ENCODE data around the gene CACNG4.

Gene CACNG4

GRCh38 chr17:66976379-66976663, 11.8 kb downstream of the CACNG4 start:
- H3K4me3 Mint-ChIP-seq = no peak overlapping the region
- no peaks in the 10 kb centered on the region for H3K4me1 Mint-ChIP-seq
- no peaks in the 10 kb centered on the region for H3K36me3 Mint-ChIP-seq
- peaks cover 1% of the 10 kb centered on the region for H3K9me3 Mint-ChIP-seq
- no peak overlapping the region for H3K27ac Mint-ChIP-seq
- ATAC-seq (ENCODE audit: low read depth) (no peak), DNase-seq (ENCODE audit: low spot score in 2 of 2) (no peak)
- H3K27me3 Mint-ChIP-seq = peaks cover 13% of the 10 kb centered on the region

- H3K9me3 Mint-ChIP-seq = peaks cover 1% of the 10 kb centered on the region
- peaks cover 8% of the 10 kb centered on the region for H3K27me3 Mint-ChIP-seq
- H3K36me3 Mint-ChIP-seq = no peaks in the 10 kb centered on the region
- no peaks in the 10 kb centered on the region for H3K4me1 Mint-ChIP-seq
- no peak overlapping the region for H3K4me3 Mint-ChIP-seq
- no peak for ATAC-seq (ENCODE audit: low read depth)
- no peak overlapping the region for H3K27ac Mint-ChIP-seq
- no peak for DNase-seq (ENCODE audit: low spot score in 2 of 2)
Measured at GRCh38 chr17:66976781-66977201, 12.3 kb downstream of the CACNG4 start.

- ATAC-seq (ENCODE audit: low read depth) (no peak), DNase-seq (ENCODE audit: low spot score in 2 of 2) (no peak)
- Mint-ChIP-seq H3K27me3 (peaks cover 7% of the 10 kb centered on the region), H3K4me1 (no peaks in the 10 kb centered on the region), H3K4me3 (no peak overlapping the region), H3K36me3 (no peaks in the 10 kb centered on the region), H3K9me3 (peaks cover 1% of the 10 kb centered on the region), H3K27ac (no peak overlapping the region)
Measured at GRCh38 chr17:66978514-66979061, 14.1 kb downstream of the CACNG4 start.

GRCh38 chr17:66980896-66981295, 16.4 kb downstream of the CACNG4 start:
- no peak for DNase-seq (ENCODE audit: low spot score in 2 of 2)
- H3K4me1 Mint-ChIP-seq = no peaks in the 10 kb centered on the region
- no peak for ATAC-seq (ENCODE audit: low read depth)
- peaks cover 1% of the 10 kb centered on the region for H3K9me3 Mint-ChIP-seq
- no peaks in the 10 kb centered on the region for H3K36me3 Mint-ChIP-seq
- no peak overlapping the region for H3K4me3 Mint-ChIP-seq
- no peak overlapping the region for H3K27ac Mint-ChIP-seq
- peaks cover 10% of the 10 kb centered on the region for H3K27me3 Mint-ChIP-seq

DNA sequence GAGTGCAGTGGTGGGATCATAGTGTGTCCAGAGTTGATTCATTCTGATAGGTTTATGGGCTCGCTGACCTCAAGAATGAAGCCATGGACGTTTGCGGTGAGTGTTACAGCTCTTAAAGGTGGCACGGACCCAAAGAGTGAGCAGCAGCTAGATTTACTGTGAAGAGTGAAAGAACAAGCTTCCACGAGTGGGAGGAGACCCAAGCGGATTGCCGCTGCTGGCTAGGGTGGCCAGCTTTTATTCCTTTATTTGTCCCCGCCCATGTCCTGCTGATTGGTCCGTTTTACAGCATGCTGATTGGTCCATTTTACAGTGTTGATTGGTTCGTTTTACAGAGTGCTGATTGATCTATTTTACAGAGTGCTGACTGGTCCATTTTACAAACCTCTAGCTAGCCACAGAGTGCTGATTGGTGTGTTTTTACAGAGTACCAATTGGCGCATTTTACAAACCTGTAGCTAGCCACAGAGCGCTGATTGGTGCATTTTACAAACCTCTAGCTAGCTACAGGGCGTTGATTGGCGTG, 17.5 kb downstream of the CACNG4 start:
- Mint-ChIP-seq H3K9me3 (no peaks in the 10 kb centered on the region), H3K27ac (no peak overlapping the region), H3K36me3 (no peaks in the 10 kb centered on the region), H3K4me3 (no peak overlapping the region), H3K4me1 (no peaks in the 10 kb centered on the region), H3K27me3 (peaks cover 7% of the 10 kb centered on the region)
- no peak for DNase-seq (ENCODE audit: low spot score in 2 of 2)
- no peak for ATAC-seq (ENCODE audit: low read depth)

DNA sequence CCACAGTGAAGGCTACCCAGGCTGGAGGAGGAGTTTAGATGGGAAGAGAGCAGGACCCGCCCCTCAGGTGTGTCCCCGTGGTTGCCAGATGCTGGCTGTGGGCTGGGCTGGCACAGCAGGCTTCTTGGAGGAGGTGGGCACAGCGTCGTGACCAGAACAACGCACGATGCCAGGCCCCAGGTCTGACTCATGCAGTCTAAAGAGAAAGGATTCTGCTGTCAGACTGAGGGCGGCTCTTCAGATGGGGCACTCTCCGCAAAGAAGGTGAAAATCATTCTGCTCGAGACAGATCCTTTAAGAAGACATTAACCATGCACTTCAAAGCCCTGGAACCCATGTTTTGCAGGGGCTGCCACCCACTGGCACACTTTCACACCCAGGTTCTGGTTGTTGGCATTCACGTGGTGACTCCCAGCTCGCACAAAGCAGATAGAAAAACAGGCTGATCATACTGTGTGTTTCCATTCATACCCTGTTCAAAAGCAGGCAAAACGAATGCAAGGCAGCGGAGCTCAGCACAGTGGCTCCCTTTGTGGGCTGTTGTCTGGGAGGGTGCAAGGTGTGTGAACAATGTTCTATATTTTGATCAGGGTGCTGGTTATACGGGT, 19.0 kb downstream of the CACNG4 start:
- Mint-ChIP-seq H3K27ac (no peak overlapping the region), H3K9me3 (no peaks in the 10 kb centered on the region), H3K4me1 (no peaks in the 10 kb centered on the region), H3K36me3 (no peaks in the 10 kb centered on the region), H3K27me3 (peaks cover 7% of the 10 kb centered on the region), H3K4me3 (no peak overlapping the region)
- DNase-seq (ENCODE audit: low spot score in 2 of 2) = no peak
- no peak for ATAC-seq (ENCODE audit: low read depth)

DNA sequence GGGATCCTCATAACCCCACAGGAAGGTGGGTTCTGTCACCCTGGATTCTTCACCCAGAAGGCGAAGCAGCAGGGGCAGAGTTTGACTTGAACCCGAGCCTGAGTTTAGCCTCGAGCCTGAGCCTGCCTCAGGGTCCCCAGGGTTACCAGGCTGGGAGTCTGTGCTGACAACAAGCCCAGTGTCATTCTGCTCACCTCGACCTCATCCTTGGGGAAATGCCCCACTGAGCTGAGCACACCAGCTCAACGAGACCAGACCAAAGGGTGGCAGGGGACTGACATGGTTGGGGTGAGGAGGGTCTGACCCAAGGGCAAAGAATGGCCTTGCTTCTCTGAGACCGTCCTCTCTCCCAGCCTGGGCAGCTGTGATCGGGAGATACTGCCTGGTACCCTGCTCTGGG, 20.2 kb downstream of the CACNG4 start:
- no peak for DNase-seq (ENCODE audit: low spot score in 2 of 2)
- no peaks in the 10 kb centered on the region for H3K36me3 Mint-ChIP-seq
- H3K4me3 Mint-ChIP-seq = no peak overlapping the region

GRCh38 chr17:66985338-66986237, 21.1 kb downstream of the CACNG4 start:
- H3K36me3 Mint-ChIP-seq = no peaks in the 10 kb centered on the region
- no peak overlapping the region for H3K4me3 Mint-ChIP-seq
- ATAC-seq (ENCODE audit: low read depth) (no peak), DNase-seq (ENCODE audit: low spot score in 2 of 2) (no peak)
- H3K27me3 Mint-ChIP-seq = peaks cover 7% of the 10 kb centered on the region
- no peaks in the 10 kb centered on the region for H3K9me3 Mint-ChIP-seq
- no peaks in the 10 kb centered on the region for H3K4me1 Mint-ChIP-seq
- H3K27ac Mint-ChIP-seq = no peak overlapping the region

More for the DNA sequence above, 20.2 kb downstream of the CACNG4 start:
- H3K9me3 Mint-ChIP-seq = no peaks in the 10 kb centered on the region
- H3K27me3 Mint-ChIP-seq = peaks cover 7% of the 10 kb centered on the region
- H3K4me1 Mint-ChIP-seq = no peaks in the 10 kb centered on the region
- no peak for ATAC-seq (ENCODE audit: low read depth)
- no peak overlapping the region for H3K27ac Mint-ChIP-seq

DNA sequence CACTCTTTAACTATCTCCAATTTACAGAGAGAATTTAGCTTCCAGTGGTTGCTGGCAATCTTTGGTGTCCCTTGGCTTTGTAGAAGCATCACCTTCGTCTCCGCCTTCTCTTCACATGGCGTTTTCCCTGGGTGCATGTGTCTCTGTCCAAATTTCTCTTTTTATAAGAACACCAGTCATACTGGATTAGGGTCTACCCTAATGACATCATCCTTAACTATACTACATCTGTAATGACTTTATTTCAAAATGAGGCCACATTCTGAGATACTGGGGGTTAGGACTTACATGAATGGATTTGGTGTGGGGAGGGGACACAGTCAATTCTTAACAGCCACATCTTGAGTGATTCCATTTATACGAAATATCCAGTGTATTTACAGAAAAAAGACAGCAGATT, 22.2 kb downstream of the CACNG4 start:
- H3K27me3 Mint-ChIP-seq = peaks cover 13% of the 10 kb centered on the region
- no peak overlapping the region for H3K4me3 Mint-ChIP-seq

GRCh38 chr17:66987059-66987616, 22.6 kb downstream of the CACNG4 start:
- Mint-ChIP-seq H3K27ac (no peak overlapping the region), H3K36me3 (no peaks in the 10 kb centered on the region), H3K4me1 (no peaks in the 10 kb centered on the region), H3K4me3 (no peak overlapping the region), H3K27me3 (peaks cover 14% of the 10 kb centered on the region), H3K9me3 (no peaks in the 10 kb centered on the region)
- ATAC-seq (ENCODE audit: low read depth) (no peak), DNase-seq (ENCODE audit: low spot score in 2 of 2) (no peak)

More for the DNA sequence above, 22.2 kb downstream of the CACNG4 start:
- ATAC-seq (ENCODE audit: low read depth) = no peak
- DNase-seq (ENCODE audit: low spot score in 2 of 2) = no peak
- no peaks in the 10 kb centered on the region for H3K36me3 Mint-ChIP-seq
- H3K4me1 Mint-ChIP-seq = no peaks in the 10 kb centered on the region
- no peaks in the 10 kb centered on the region for H3K9me3 Mint-ChIP-seq
- H3K27ac Mint-ChIP-seq = no peak overlapping the region

GRCh38 chr17:66988069-66988798, 23.7 kb downstream of the CACNG4 start:
- no peak for DNase-seq (ENCODE audit: low spot score in 2 of 2)
- Mint-ChIP-seq H3K27ac (no peak overlapping the region), H3K4me1 (no peaks in the 10 kb centered on the region), H3K4me3 (no peak overlapping the region), H3K27me3 (peaks cover 15% of the 10 kb centered on the region), H3K36me3 (no peaks in the 10 kb centered on the region), H3K9me3 (no peaks in the 10 kb centered on the region)
- no peak for ATAC-seq (ENCODE audit: low read depth)

- H3K27me3 Mint-ChIP-seq = peaks cover 15% of the 10 kb centered on the region
- ATAC-seq (ENCODE audit: low read depth) (no peak), DNase-seq (ENCODE audit: low spot score in 2 of 2) (no peak)
- H3K4me3 Mint-ChIP-seq = no peak overlapping the region
- H3K4me1 Mint-ChIP-seq = no peaks in the 10 kb centered on the region
- H3K36me3 Mint-ChIP-seq = no peaks in the 10 kb centered on the region
- no peak overlapping the region for H3K27ac Mint-ChIP-seq
- H3K9me3 Mint-ChIP-seq = no peaks in the 10 kb centered on the region
Measured at GRCh38 chr17:66989076-66989475, 24.6 kb downstream of the CACNG4 start.

DNA sequence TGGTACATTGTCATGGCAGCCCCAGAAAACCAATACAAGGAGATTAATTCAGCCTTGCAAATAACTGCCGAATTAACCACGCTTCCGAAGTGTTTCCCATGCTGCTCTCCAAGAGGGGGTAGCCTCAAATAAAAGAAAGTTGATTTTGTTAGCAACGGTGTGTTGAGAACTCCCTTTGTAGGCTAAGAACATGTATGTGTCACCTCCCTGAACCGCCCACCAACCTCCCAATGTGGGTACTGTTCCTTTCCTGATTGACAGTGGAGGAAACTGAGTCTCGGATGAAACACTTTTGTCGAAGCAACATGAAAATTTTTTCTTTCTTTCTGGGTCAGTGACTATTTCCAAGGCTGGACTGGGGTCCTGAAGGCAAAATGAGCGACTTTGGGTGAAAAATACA, 25.1 kb downstream of the CACNG4 start:
- no peaks in the 10 kb centered on the region for H3K4me1 Mint-ChIP-seq
- no peaks in the 10 kb centered on the region for H3K36me3 Mint-ChIP-seq
- ATAC-seq (ENCODE audit: low read depth) = no peak
- no peak overlapping the region for H3K4me3 Mint-ChIP-seq
- peaks cover 15% of the 10 kb centered on the region for H3K27me3 Mint-ChIP-seq
- no peaks in the 10 kb centered on the region for H3K9me3 Mint-ChIP-seq
- H3K27ac Mint-ChIP-seq = no peak overlapping the region
- no peak for DNase-seq (ENCODE audit: low spot score in 2 of 2)

GRCh38 chr17:66990047-66990446, 25.5 kb downstream of the CACNG4 start:
- Mint-ChIP-seq H3K27me3 (peaks cover 15% of the 10 kb centered on the region), H3K4me1 (no peaks in the 10 kb centered on the region), H3K27ac (no peak overlapping the region), H3K9me3 (no peaks in the 10 kb centered on the region), H3K36me3 (no peaks in the 10 kb centered on the region), H3K4me3 (no peak overlapping the region)
- no peak for ATAC-seq (ENCODE audit: low read depth)
- DNase-seq (ENCODE audit: low spot score in 2 of 2) = no peak
